Loucy (cell line): Measurements from ENCODE around the gene RNF224.

Experiments used
- H2AFZ ChIP-seq: fragments of 200-600 bp; sonication (generic); 2 replicates; pipeline ENCODE4 v1.6.0; 2016; ENCODE audit warnings: antibody characterized with exemption, mild to moderate bottlenecking, low read length, moderate library complexity
- H3F3A ChIP-seq: fragments of 200-600 bp; 2 replicates; pipeline ENCODE4 v1.6.0; 2016; ENCODE audit warnings: antibody characterized with exemption, low read depth, mild to moderate bottlenecking
- H3K27me3 ChIP-seq: fragments of 200-600 bp; sonication (generic); 2 replicates; pipeline ENCODE4 v1.6.1; 2014; ENCODE audit warnings: low read length, mild to moderate bottlenecking; ENCODE audit not compliant: insufficient read depth, poor library complexity, severe bottlenecking
- H3K36me3 ChIP-seq: fragments of 200-600 bp; sonication (generic); 2 replicates; pipeline ENCODE4 v1.6.1; 2016; ENCODE audit warnings: low read length; ENCODE audit not compliant: insufficient read depth
- H3K4me1 ChIP-seq: fragments of 200-600 bp; sonication (generic); 2 replicates; pipeline ENCODE4 v1.5.1; 2014; ENCODE audit warnings: low read length, mild to moderate bottlenecking; ENCODE audit not compliant: insufficient read depth, poor library complexity, severe bottlenecking
- H3K4me2 ChIP-seq: fragments of 200-600 bp; sonication (generic); 2 replicates; pipeline ENCODE4 v1.6.0; 2014; ENCODE audit warnings: antibody characterized with exemption, low read length, low read depth, mild to moderate bottlenecking; ENCODE audit not compliant: poor library complexity, severe bottlenecking
- H3K4me3 ChIP-seq: fragments of 200-600 bp; sonication (generic); 2 replicates; pipeline ENCODE4 v1.5.1; 2014; ENCODE audit warnings: low read length, mild to moderate bottlenecking, mixed read lengths; ENCODE audit not compliant: poor library complexity, severe bottlenecking
- H3K79me2 ChIP-seq: fragments of 200-600 bp; sonication (generic); 2 replicates; pipeline ENCODE4 v1.6.1; 2014; ENCODE audit warnings: low read length; ENCODE audit not compliant: insufficient read depth
- H3K9ac ChIP-seq: fragments of 200-600 bp; sonication (generic); 2 replicates; pipeline ENCODE4 v1.6.0; 2014; ENCODE audit warnings: mild to moderate bottlenecking, low read depth, low read length, moderate library complexity; ENCODE audit not compliant: poor library complexity, severe bottlenecking
- H3K9me2 ChIP-seq: fragments of 200-600 bp; sonication (generic); replicated peaks from 2 replicates; pipeline ENCODE4 v1.6.1; 2016; ENCODE audit warnings: low read depth, low read length, mixed read lengths
- H3K9me3 ChIP-seq: fragments of 200-600 bp; sonication (generic); 2 replicates; pipeline ENCODE4 v1.6.1; 2014; ENCODE audit warnings: mild to moderate bottlenecking, antibody characterized with exemption, low read length, low read depth; ENCODE audit not compliant: insufficient read depth
- H4K20me1 ChIP-seq: fragments of 200-600 bp; sonication (generic); 2 replicates; pipeline ENCODE4 v1.6.0; 2014; ENCODE audit warnings: antibody characterized with exemption, low read length, mild to moderate bottlenecking; ENCODE audit not compliant: insufficient read depth, poor library complexity, severe bottlenecking
- CTCF ChIP-seq: fragments of 200-600 bp; sonication (generic); conservative IDR thresholded peaks from 2 replicates; pipeline ENCODE4 v1.5.1; 2014; ENCODE audit warnings: mild to moderate bottlenecking, antibody characterized with exemption, low read length
- EZH2phosphoT487 ChIP-seq: fragments of 200-600 bp; IDR thresholded peaks from 2 replicates; pipeline ENCODE4 v1.6.1; 2018; ENCODE audit warnings: antibody characterized with exemption, mild to moderate bottlenecking, moderate library complexity, borderline replicate concordance

RNF224 gene

GRCh38 chr9:137189297-137190295 is 37.7 kb upstream of the RNF224 start:
- no peaks in the 10 kb centered on the region for H3K9me2 ChIP-seq
- peaks cover 7% of the 10 kb centered on the region; the same call in 1 of the 2 replicates for H3K36me3 ChIP-seq
- TF ChIP-seq EZH2phosphoT487 (no peak), CTCF (no peak)
- no peak overlapping the region for H2AFZ ChIP-seq
- H3K9me3 ChIP-seq: no peaks in the 10 kb centered on the region
- peak overlapping the region; percentile 88 for H3K9ac ChIP-seq
- H3K4me3 ChIP-seq: peak overlapping the region; percentile 96
- peak overlapping the region; percentile 99 for H3K4me2 ChIP-seq
- H4K20me1 ChIP-seq: peaks cover 26% of the 10 kb centered on the region
- H3K4me1 ChIP-seq: peaks cover 20% of the 10 kb centered on the region
- H3K27me3 ChIP-seq: no peaks in the 10 kb centered on the region
- peaks cover 60% of the 10 kb centered on the region for H3K79me2 ChIP-seq
- peaks cover 8% of the 10 kb centered on the region; the same call in 1 of the 2 replicates for H3F3A ChIP-seq

- no peaks in the 10 kb centered on the region for H3K9me2 ChIP-seq
- H3K4me1 ChIP-seq: peaks cover 20% of the 10 kb centered on the region
- H3K9ac ChIP-seq: peak overlapping the region; percentile 88
- H3K36me3 ChIP-seq: peaks cover 7% of the 10 kb centered on the region; the same call in 1 of the 2 replicates
- peaks cover 57% of the 10 kb centered on the region for H3K79me2 ChIP-seq
- peaks cover 8% of the 10 kb centered on the region; the same call in 1 of the 2 replicates for H3F3A ChIP-seq
- peaks cover 26% of the 10 kb centered on the region for H4K20me1 ChIP-seq
- no peak overlapping the region for H2AFZ ChIP-seq
- H3K27me3 ChIP-seq: no peaks in the 10 kb centered on the region
- peak overlapping the region; percentile 99 for H3K4me2 ChIP-seq
- H3K4me3 ChIP-seq: peak overlapping the region; percentile 96
- H3K9me3 ChIP-seq: no peaks in the 10 kb centered on the region
- TF ChIP-seq EZH2phosphoT487 (no peak), CTCF (peak; percentile 22; the same call in 1 of the 2 replicates)
Measured at GRCh38 chr9:137190315-137190856, 36.9 kb upstream of the RNF224 start.

- Histone ChIP-seq H3K4me3 (no peak overlapping the region), H3K4me1 (peaks cover 20% of the 10 kb centered on the region), H3K9me3 (no peaks in the 10 kb centered on the region), H3K9ac (no peak overlapping the region), H3K9me2 (no peaks in the 10 kb centered on the region), H3K27me3 (no peaks in the 10 kb centered on the region), H4K20me1 (peaks cover 26% of the 10 kb centered on the region), H3K36me3 (peaks cover 7% of the 10 kb centered on the region; the same call in 1 of the 2 replicates), H3F3A (peaks cover 8% of the 10 kb centered on the region; the same call in 1 of the 2 replicates), H3K79me2 (peaks cover 49% of the 10 kb centered on the region), H3K4me2 (no peak overlapping the region), H2AFZ (no peak overlapping the region)
- TF ChIP-seq CTCF (no peak), EZH2phosphoT487 (no peak)
Measured at GRCh38 chr9:137191245-137191644, 36.1 kb upstream of the RNF224 start.
